Coronary artery (tissue), 2 donors: ENCODE results near the gene MERTK.

Experiments
- DNase-seq: peaks from one replicate; pipeline ENCODE4 v3.0.0-alpha.2; 2017; ENCODE audit warnings: low spot score
- H3K27ac ChIP-seq, 2 donors: fragments of 200-600 bp; sonication (generic); one replicate each; pipeline ENCODE4 v1.5.1; 2016 to 2019
- H3K4me3 ChIP-seq: fragments of 200-600 bp; sonication (generic); 2 replicates; pipeline ENCODE4 v1.5.1; 2016; ENCODE audit warnings: mild to moderate bottlenecking, moderate library complexity
- CTCF ChIP-seq: fragments of 200-600 bp; sonication (generic); IDR thresholded peaks from one replicate; pipeline ENCODE4 v1.5.1; 2019; ENCODE audit warnings: antibody characterized with exemption

The MERTK gene

DNA sequence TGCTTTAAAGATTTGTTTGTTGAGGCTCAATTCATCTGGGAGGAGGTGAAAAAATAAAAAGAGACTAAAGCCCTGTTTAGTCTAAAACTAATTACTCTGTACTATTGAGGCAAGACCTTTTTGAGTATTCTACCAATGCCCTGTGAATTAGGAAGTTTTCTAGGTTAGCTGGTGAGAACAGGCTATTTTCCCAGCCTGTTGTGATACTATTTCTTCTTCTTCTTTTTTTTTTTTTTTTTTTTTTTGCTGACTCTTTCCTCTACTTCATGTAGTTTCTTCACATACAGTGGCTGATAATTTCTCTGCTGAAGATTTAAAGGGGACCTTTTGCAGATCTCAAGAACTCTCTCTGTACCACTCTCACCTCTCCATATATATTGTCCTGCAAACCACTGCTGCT, 147.8 kb downstream of the MERTK start:
- DNase-seq: no peak

DNA sequence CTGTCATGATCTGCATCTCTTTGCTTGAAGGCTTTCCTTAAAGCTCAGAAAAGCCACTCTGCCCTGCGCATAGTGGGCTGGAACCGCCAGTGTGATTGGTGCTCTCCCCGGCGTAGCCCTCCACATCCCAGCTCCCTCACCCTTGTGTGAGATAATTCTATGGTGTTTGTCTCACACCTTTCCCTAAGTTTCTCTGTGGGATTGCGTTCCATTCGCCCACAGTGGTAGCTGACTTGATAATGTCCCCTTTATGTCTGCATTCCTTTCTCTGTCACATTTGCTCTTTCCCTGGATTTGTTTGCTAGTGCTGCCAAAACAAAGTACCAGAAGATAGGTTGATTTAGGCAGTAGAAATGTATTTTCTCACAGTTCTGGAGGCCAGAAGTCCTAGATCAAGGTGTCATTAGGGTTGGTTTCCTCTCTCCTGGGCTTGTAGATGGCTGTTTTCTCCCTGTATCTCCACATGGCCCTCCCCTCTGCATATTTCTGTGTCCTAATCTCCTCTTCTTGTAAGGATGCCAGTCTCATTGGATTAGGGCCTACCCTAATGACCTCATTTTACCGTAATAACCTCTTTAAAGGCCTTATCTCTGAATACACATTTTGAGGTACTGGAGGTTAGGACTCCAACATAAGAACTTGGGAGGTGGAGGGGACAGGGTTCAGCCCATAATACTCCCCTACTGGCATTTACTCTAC, 149.3 kb downstream of the MERTK start:
- no peak for TF ChIP-seq CTCF
- no peak for DNase-seq
- H3K27ac ChIP-seq: peak overlapping the region; percentile 20 to 36
- no peak overlapping the region for H3K4me3 ChIP-seq

More for the DNA sequence above, 147.8 kb downstream of the MERTK start:
- no peak for TF ChIP-seq CTCF
- Histone ChIP-seq H3K27ac (no peak overlapping the region), H3K4me3 (no peak overlapping the region)

DNA sequence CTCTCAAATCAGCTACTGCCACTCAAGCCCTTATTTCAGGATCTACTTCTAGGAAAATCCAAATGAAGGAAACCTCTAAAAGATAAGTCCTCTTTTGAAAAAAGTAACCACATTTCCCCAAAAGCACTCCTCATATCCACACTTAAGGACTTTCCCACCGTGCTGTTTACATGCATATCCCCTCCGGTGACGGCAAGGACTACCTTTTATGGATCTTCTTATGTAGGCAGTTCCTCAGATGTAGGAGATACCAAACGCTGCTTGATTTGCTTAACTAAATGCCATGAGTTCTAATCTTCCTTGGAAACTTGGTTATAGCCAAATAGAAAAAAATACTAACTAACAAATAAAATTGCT, 149.8 kb downstream of the MERTK start:
- H3K27ac ChIP-seq: peak overlapping the region in 1 of 2 donors; percentile 20
- no peak overlapping the region for H3K4me3 ChIP-seq
- no peak for TF ChIP-seq CTCF
- no peak for DNase-seq

DNA sequence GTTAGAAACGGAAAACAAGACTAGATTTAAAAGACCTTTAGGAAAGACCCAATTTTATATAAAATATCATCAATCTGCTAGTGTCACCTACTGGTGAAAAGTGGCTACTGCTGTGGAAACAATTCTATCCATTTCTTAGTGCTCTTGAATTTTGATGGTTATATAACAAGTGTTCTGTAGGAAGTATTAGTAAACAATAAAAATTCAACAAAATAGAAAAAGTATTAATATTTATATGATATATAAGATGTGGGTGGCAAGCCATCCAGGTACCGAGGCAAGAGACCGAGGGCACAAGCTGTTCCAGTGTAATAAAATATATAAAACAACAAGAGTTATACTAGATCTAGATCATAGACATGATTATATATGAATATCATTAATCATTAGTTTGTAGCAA, 150.5 kb downstream of the MERTK start:
- Histone ChIP-seq H3K4me3 (no peak overlapping the region), H3K27ac (no peak overlapping the region)
- DNase-seq: no peak
- TF ChIP-seq CTCF: peak; percentile 62

DNA sequence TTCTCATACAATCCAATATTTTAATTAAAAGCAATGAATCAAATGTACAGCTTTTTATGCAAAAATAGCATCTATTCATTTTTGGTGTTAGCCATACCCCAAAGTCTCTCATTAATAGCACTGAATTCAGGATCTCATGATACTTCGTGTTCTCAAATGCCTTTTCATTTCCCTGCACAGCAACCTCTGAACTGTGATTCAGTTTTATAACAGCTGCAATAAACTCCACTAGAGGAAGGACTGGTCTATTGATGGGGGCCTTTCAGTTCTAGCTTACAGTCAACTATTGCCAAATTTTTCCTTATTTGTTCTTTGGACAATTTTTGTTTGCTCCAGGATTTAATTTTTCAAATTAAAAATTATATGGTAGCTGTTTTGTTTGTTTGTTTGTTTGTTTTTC, 151.9 kb downstream of the MERTK start:
- DNase-seq: no peak
- no peak overlapping the region for H3K27ac ChIP-seq
- no peak overlapping the region for H3K4me3 ChIP-seq
- TF ChIP-seq CTCF: no peak

DNA sequence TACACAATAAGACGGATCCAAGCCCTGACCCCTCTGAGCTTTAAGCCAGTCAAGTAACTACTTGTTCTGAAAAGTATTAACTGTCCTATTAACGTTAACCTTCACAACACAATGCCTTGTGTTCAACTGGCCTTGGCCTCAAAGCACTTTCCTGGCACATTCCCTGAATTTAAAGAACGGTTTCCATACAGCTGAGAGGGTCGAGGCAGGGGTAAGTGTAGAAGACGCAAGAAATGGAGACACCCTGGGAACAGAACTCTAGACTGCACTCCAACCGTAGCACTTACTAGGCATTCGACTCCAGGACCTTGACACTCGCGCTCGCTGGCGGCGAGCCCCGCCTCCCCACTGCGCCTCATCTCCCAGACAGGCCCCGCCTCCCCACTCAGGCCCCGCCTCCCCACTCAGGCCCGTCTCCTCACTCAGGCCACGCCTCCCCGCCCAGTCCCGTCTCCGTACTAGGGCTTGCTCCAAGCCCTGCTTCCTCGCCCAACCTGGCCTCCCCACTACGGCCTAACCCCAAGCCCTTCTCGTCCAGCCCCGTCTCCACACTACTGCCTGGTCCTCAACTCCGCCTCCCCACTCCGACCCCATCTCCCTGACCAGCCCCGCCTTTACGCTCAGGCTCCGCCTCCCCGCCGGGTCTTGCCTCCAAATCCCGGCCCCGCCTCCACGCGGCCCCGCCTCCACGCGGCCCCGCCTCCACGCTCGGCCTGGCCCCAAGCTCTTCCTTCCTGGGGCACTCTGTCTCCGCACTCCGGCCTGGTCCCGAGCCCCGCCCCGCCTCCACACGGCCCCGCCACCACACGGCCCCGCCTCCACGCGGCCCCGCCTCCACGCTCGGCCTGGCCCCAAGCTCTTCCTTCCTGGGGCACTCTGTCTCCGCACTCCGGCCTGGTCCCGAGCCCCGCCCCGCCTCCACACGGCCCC, 155.8 kb downstream of the MERTK start:
- DNase-seq: peak; percentile 98
- TF ChIP-seq CTCF: no peak
- peak overlapping the region; percentile 67 to 95 for H3K27ac ChIP-seq
- H3K4me3 ChIP-seq: peak overlapping the region; percentile 72
